8988T (cell line): ENCODE measurements around the gene ST8SIA6.
"Not testable (repeated sequence)": the region's sequence is repeated elsewhere in the genome, so short reads cannot be mapped to it uniquely, and the experiment has no call there.

Experiments used
- DNase-seq: peaks from one replicate; pipeline ENCODE4 v3.0.0; 2011

ST8SIA6 gene

GRCh38 chr10:17454161-17455014 is at the start of gene ST8SIA6:
Gene ST8SIA6 (minus strand): TSS chr10:17454595. CDS start chr10:17454255, 340 bp downstream.
- peak; percentile 55 for DNase-seq

- no peak for DNase-seq
Measured at GRCh38 chr10:17503795-17504194, 49.4 kb upstream of the ST8SIA6 start.

- DNase-seq = no peak
Measured at GRCh38 chr10:17502814-17503213, 48.4 kb upstream of the ST8SIA6 start.

- DNase-seq = not testable (repeated sequence)
Measured at GRCh38 chr10:17499014-17499413, 44.6 kb upstream of the ST8SIA6 start.

- no peak for DNase-seq
Measured at GRCh38 chr10:17497446-17498030, 43.1 kb upstream of the ST8SIA6 start.

GRCh38 chr10:17494626-17495260 is 40.3 kb upstream of the ST8SIA6 start:
- DNase-seq = no peak

GRCh38 chr10:17488848-17489247 is 34.5 kb upstream of the ST8SIA6 start:
- DNase-seq = no peak

- DNase-seq = no peak
Measured at GRCh38 chr10:17483079-17483478, 28.7 kb upstream of the ST8SIA6 start.

- DNase-seq = no peak
Measured at GRCh38 chr10:17479822-17480221, 25.4 kb upstream of the ST8SIA6 start.

GRCh38 chr10:17479015-17479615 is 24.7 kb upstream of the ST8SIA6 start:
- DNase-seq = no peak

- no peak for DNase-seq
Measured at GRCh38 chr10:17476073-17476472, 21.7 kb upstream of the ST8SIA6 start.

- no peak for DNase-seq
Measured at GRCh38 chr10:17475661-17476060, 21.3 kb upstream of the ST8SIA6 start.

GRCh38 chr10:17474595-17475323 is 20.4 kb upstream of the ST8SIA6 start:
- no peak for DNase-seq

- no peak for DNase-seq
Measured at GRCh38 chr10:17473228-17473950, 19.0 kb upstream of the ST8SIA6 start.

GRCh38 chr10:17472481-17473227 is 18.3 kb upstream of the ST8SIA6 start:
- no peak for DNase-seq

- no peak for DNase-seq
Measured at GRCh38 chr10:17470246-17470645, 15.9 kb upstream of the ST8SIA6 start.

- DNase-seq = no peak
Measured at GRCh38 chr10:17465328-17466125, 11.1 kb upstream of the ST8SIA6 start.

GRCh38 chr10:17464545-17464944 is 10.2 kb upstream of the ST8SIA6 start:
- DNase-seq = no peak

- DNase-seq = no peak
Measured at GRCh38 chr10:17460756-17461155, 6.4 kb upstream of the ST8SIA6 start.

GRCh38 chr10:17457083-17457482 is 2.7 kb upstream of the ST8SIA6 start:
- DNase-seq = no peak
